ENCODE results near the gene CACNB2. TPM values are rescaled to one million over a fixed set of nuclear protein-coding genes. Genes with fewer than 3 reads are reported as not detected.

Gene CACNB2
- total and polyA plus RNA-seq, 2 experiments from 2014 or later, result 4.6 to 5.3 TPM

DNA sequence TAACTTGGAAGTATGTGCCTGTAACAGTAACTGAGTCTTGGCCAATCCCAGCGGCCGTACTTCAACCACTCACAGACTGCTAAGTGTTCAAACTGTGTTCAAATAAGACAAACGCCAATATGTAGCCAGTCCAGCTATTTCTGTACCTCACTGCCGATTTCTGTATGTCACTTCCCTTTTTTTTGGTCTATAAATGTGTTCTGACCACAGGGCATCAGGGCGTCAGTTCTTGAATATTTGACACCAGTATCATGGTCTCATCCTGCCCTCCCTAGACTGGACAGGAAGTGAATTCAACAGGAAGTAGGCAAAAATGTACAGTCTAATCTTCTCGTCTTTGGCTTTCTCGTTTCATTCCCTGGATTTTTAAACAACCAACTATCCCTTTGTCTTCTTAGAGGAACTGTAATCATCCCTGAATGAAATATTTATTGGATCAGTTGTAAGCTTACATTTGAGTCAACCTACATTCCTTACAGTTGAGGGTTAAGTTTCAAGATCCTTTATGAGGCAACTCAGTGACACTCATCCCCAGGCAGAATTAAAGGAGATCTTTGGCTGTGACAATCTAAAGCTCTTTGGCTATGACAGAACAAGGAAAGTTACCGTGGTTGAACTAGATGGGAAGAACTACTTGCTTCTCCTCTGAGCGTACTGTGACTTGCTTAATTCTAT, 278.5 kb downstream of the CACNB2 start:
- H4K20me1 ChIP-seq (ENCODE audit: insufficient read depth, poor library complexity, severe bottlenecking), result no peaks in the 10 kb centered on the region
- no peaks in the 10 kb centered on the region for H3K4me1 ChIP-seq (ENCODE audit: insufficient read depth)
- DNase-seq (ENCODE audit: low spot score), result no peak
- no peaks in the 10 kb centered on the region for H3K9me2 ChIP-seq (replicated peaks; ENCODE audit: insufficient read depth)
- TF ChIP-seq EZH2phosphoT487 (IDR thresholded peaks at IDR 0.05; ENCODE audit: low read depth, severe bottlenecking, unreplicated experiment), result no peak
- no peak for TF ChIP-seq EZH2 (IDR thresholded peaks at IDR 0.05; ENCODE audit: borderline replicate concordance)
- TF ChIP-seq, protein P1, sequence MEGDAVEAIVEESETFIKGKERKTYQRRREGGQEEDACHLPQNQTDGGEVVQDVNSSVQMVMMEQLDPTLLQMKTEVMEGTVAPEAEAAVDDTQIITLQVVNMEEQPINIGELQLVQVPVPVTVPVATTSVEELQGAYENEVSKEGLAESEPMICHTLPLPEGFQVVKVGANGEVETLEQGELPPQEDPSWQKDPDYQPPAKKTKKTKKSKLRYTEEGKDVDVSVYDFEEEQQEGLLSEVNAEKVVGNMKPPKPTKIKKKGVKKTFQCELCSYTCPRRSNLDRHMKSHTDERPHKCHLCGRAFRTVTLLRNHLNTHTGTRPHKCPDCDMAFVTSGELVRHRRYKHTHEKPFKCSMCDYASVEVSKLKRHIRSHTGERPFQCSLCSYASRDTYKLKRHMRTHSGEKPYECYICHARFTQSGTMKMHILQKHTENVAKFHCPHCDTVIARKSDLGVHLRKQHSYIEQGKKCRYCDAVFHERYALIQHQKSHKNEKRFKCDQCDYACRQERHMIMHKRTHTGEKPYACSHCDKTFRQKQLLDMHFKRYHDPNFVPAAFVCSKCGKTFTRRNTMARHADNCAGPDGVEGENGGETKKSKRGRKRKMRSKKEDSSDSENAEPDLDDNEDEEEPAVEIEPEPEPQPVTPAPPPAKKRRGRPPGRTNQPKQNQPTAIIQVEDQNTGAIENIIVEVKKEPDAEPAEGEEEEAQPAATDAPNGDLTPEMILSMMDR (IDR thresholded peaks at IDR 0.05; ENCODE audit: poor library complexity), result no peak
- WGBS (ENCODE audit: low lambda C conversion rate, missing lambda C conversion rate), result 84% methylated on average over 9 of the region's 9 CpGs
- no peaks in the 10 kb centered on the region for H3K79me2 ChIP-seq
- no peak overlapping the region for H3K27ac ChIP-seq
- no peaks in the 10 kb centered on the region for H3K36me3 ChIP-seq (replicated peaks; ENCODE audit: insufficient read depth, low read depth)
- no peaks in the 10 kb centered on the region for H3K27me3 ChIP-seq
- no peak overlapping the region for H3K4me3 ChIP-seq
- no peak overlapping the region for H3K4me2 ChIP-seq
- H2AFZ ChIP-seq, result no peak overlapping the region
- H3K9me3 ChIP-seq (ENCODE audit: low read depth), result no peaks in the 10 kb centered on the region

DNA sequence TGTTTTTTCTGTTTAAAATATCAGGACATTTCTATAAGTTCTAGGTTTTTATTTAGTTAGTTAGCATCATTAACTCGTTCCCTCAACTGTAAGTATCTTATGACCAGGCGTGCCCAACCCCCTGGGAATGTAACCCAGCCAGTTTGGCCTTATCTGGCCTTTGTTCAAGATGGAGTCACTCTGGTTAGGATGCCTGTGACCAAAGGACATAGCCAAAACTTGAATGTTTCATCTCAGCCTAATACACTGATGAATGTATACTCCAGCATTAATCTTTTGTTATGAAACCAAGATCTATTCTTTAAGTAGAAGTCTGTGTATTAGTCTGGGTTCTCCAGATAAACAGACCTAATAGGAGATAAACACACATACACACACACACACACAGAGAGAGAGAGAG, 279.7 kb downstream of the CACNB2 start:
- no peaks in the 10 kb centered on the region for H3K36me3 ChIP-seq (replicated peaks; ENCODE audit: insufficient read depth, low read depth)
- H4K20me1 ChIP-seq (ENCODE audit: insufficient read depth, poor library complexity, severe bottlenecking), result no peaks in the 10 kb centered on the region
- DNase-seq (ENCODE audit: low spot score), result no peak
- H3K4me1 ChIP-seq (ENCODE audit: insufficient read depth), result no peaks in the 10 kb centered on the region
- H3K27ac ChIP-seq, result no peak overlapping the region
- H3K27me3 ChIP-seq, result no peaks in the 10 kb centered on the region
- 88% methylated on average over 2 of the region's 2 CpGs for WGBS (ENCODE audit: low lambda C conversion rate, missing lambda C conversion rate)
- no peak overlapping the region for H3K4me3 ChIP-seq
- TF ChIP-seq EZH2phosphoT487 (IDR thresholded peaks at IDR 0.05; ENCODE audit: low read depth, severe bottlenecking, unreplicated experiment) (no peak), EZH2 (IDR thresholded peaks at IDR 0.05; ENCODE audit: borderline replicate concordance) (no peak)
- TF ChIP-seq, protein P1 (IDR thresholded peaks at IDR 0.05; ENCODE audit: poor library complexity), result no peak
- H3K4me2 ChIP-seq, result no peak overlapping the region
- no peak overlapping the region for H2AFZ ChIP-seq
- H3K9me2 ChIP-seq (replicated peaks; ENCODE audit: insufficient read depth), result no peaks in the 10 kb centered on the region
- no peaks in the 10 kb centered on the region for H3K9me3 ChIP-seq (ENCODE audit: low read depth)
- no peaks in the 10 kb centered on the region for H3K79me2 ChIP-seq

DNA sequence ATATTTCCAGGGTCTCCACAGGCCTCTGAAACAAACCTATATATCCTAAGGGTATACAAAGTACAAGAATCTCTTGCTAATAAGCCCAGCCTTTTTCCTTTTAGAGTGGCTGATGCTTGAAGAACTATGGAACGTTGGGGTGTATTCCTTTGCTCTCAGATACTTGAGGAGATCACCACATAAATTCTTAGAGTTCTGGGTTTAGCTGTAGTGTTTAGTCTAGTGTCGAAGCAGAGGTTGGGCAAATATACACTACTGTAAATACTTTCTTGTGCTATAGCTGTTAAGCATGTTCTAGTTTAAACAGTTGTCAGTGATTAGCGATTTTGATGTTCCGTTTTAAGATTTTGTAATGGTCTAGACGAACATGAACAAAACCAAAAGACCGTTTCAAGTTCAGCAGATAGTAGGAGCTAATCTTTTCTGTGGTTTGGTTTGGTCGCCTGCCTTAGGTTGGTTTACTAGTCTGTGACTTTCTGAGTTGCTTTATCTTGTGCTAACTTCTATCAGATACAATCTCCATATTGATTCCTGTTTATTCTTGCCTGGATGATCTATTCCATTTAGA, 281.6 kb downstream of the CACNB2 start:
- no peaks in the 10 kb centered on the region for H3K36me3 ChIP-seq (replicated peaks; ENCODE audit: insufficient read depth, low read depth)
- no peak overlapping the region for H3K27ac ChIP-seq
- H3K4me3 ChIP-seq, result no peak overlapping the region
- H4K20me1 ChIP-seq (ENCODE audit: insufficient read depth, poor library complexity, severe bottlenecking), result no peaks in the 10 kb centered on the region
- no peaks in the 10 kb centered on the region for H3K79me2 ChIP-seq
- 63% methylated on average over 7 of the region's 7 CpGs for WGBS (ENCODE audit: low lambda C conversion rate, missing lambda C conversion rate)
- TF ChIP-seq, protein P1 (IDR thresholded peaks at IDR 0.05; ENCODE audit: poor library complexity), result no peak
- TF ChIP-seq EZH2phosphoT487 (IDR thresholded peaks at IDR 0.05; ENCODE audit: low read depth, severe bottlenecking, unreplicated experiment), result no peak
- no peak for TF ChIP-seq EZH2 (IDR thresholded peaks at IDR 0.05; ENCODE audit: borderline replicate concordance)
- DNase-seq (ENCODE audit: low spot score), result no peak
- no peaks in the 10 kb centered on the region for H3K27me3 ChIP-seq
- no peaks in the 10 kb centered on the region for H3K9me2 ChIP-seq (replicated peaks; ENCODE audit: insufficient read depth)
- no peak overlapping the region for H3K4me2 ChIP-seq
- no peak overlapping the region for H2AFZ ChIP-seq
- no peaks in the 10 kb centered on the region for H3K9me3 ChIP-seq (ENCODE audit: low read depth)
- no peaks in the 10 kb centered on the region for H3K4me1 ChIP-seq (ENCODE audit: insufficient read depth)

All from hepatocyte (in vitro differentiated cells).